ENCODE measurements around the gene SCG2. TPM values are rescaled to one million over a fixed set of nuclear protein-coding genes. Genes with fewer than 3 reads are reported as not detected.

SCG2 gene
- total RNA-seq, 1 experiment from 2014 or later = 19.8 TPM

GRCh38 chr2:223644136-223644535, 42.0 kb upstream of the SCG2 start:
- Histone ChIP-seq H3K9ac (ENCODE audit: low read length) (no peak overlapping the region), H3K4me2 (ENCODE audit: low read length) (no peak overlapping the region), H4K20me1 (ENCODE audit: insufficient read depth) (no peaks in the 10 kb centered on the region), H3K9me3 (ENCODE audit: control insufficient read depth in 1 of 2, insufficient read depth in 1 of 2, low read depth in 1 of 2, low read length in 2 of 2) (no peaks in the 10 kb centered on the region), H3K27ac (ENCODE audit: low read depth, low read length) (no peak overlapping the region), H3K27me3 (ENCODE audit: insufficient read depth, low read length) (no peaks in the 10 kb centered on the region), H3K9me2 (ENCODE audit: insufficient read depth) (no peaks in the 10 kb centered on the region), H3K4me3 (replicated peaks in 1 of 2; ENCODE audit: low read depth in 1 of 2, low read length in 2 of 2) (no peak overlapping the region), H3K79me2 (ENCODE audit: insufficient read depth, low read length) (no peaks in the 10 kb centered on the region), H3K4me1 (ENCODE audit: control insufficient read depth in 1 of 2, insufficient read depth in 2 of 2, low read length in 2 of 2) (peaks cover 3 to 17% of the 10 kb centered on the region in 2 experiments; a peak in 2 of 4 replicates), H3K36me3 (ENCODE audit: control insufficient read depth in 1 of 2, insufficient read depth in 2 of 2, low read length in 2 of 2) (no peaks in the 10 kb centered on the region; a peak in 1 of 4 replicates), H2AFZ (ENCODE audit: low read depth, low read length, poor library complexity, severe bottlenecking) (no peak overlapping the region)
- intact Hi-C loops (cut with micrococcal nuclease) = no loop called here
- ChIA-PET CTCF (interaction anchor here (1.2 kb wide), 1 partner anchor 155 kb away, joined by 4 read pairs; no protein-coding TSS in a partner anchor), POLR2A (no interaction called here), RAD21 (ENCODE audit: low non-redundant PET in 1 of 2, low total read pairs in 2 of 2, uncharacterized antibody in 2 of 2, unreplicated experiment in 2 of 2) (no interaction called here)
- ATAC-seq (no peak), DNase-seq (ENCODE audit: low read depth, low spot score) (no peak)
- no peak for TF ChIP-seq POLR2A (IDR thresholded peaks at IDR 0.05; ENCODE audit: borderline replicate concordance, extremely low read depth, insufficient read depth, insufficient read length)
- TF ChIP-seq JUND (IDR thresholded peaks at IDR 0.05) = no peak
- TF ChIP-seq EZH2phosphoT487 (IDR thresholded peaks at IDR 0.05; ENCODE audit: borderline replicate concordance) = no peak
- BruUV-seq (replicated peaks) = no TSS peak

GRCh38 chr2:223643309-223643708, 41.1 kb upstream of the SCG2 start:
- no peak overlapping the region for H3K9ac ChIP-seq (ENCODE audit: low read length)
- ChIA-PET RAD21 (ENCODE audit: low non-redundant PET in 1 of 2, low total read pairs in 2 of 2, uncharacterized antibody in 2 of 2, unreplicated experiment in 2 of 2) (no interaction called here), POLR2A (no interaction called here), CTCF (interaction anchor here (1.2 kb wide), 1 partner anchor 156 kb away, joined by 4 read pairs; no protein-coding TSS in a partner anchor)
- H3K4me2 ChIP-seq (ENCODE audit: low read length) = no peak overlapping the region
- intact Hi-C loops (cut with micrococcal nuclease) = no loop called here
- no peak overlapping the region for H2AFZ ChIP-seq (ENCODE audit: low read depth, low read length, poor library complexity, severe bottlenecking)
- no peak for TF ChIP-seq REST (IDR thresholded peaks at IDR 0.05; ENCODE audit: low read depth)
- TF ChIP-seq RAD21 (IDR thresholded peaks at IDR 0.05; ENCODE audit: low read depth) = no peak
- no peak for TF ChIP-seq SRF (IDR thresholded peaks at IDR 0.05; ENCODE audit: low read depth)
- no peak for TF ChIP-seq CEBPB (IDR thresholded peaks at IDR 0.05; ENCODE audit: low read depth)
- no peak for TF ChIP-seq EZH2 (IDR thresholded peaks at IDR 0.05)
- TF ChIP-seq, protein P1, sequence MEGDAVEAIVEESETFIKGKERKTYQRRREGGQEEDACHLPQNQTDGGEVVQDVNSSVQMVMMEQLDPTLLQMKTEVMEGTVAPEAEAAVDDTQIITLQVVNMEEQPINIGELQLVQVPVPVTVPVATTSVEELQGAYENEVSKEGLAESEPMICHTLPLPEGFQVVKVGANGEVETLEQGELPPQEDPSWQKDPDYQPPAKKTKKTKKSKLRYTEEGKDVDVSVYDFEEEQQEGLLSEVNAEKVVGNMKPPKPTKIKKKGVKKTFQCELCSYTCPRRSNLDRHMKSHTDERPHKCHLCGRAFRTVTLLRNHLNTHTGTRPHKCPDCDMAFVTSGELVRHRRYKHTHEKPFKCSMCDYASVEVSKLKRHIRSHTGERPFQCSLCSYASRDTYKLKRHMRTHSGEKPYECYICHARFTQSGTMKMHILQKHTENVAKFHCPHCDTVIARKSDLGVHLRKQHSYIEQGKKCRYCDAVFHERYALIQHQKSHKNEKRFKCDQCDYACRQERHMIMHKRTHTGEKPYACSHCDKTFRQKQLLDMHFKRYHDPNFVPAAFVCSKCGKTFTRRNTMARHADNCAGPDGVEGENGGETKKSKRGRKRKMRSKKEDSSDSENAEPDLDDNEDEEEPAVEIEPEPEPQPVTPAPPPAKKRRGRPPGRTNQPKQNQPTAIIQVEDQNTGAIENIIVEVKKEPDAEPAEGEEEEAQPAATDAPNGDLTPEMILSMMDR (IDR thresholded peaks at IDR 0.05 in 2 of 3, conservative IDR thresholded peaks at IDR 0.05 in 1 of 3; ENCODE audit: borderline replicate concordance in 1 of 3, insufficient read depth in 1 of 3, low read depth in 2 of 3, low read length in 2 of 3) = no peak
- no peak for TF ChIP-seq ZFX (IDR thresholded peaks at IDR 0.05)
- TF ChIP-seq TCF7L2 (IDR thresholded peaks at IDR 0.05; ENCODE audit: borderline replicate concordance, extremely low read depth, insufficient read depth, insufficient read length) = no peak
- no peak for TF ChIP-seq POLR2A (IDR thresholded peaks at IDR 0.05; ENCODE audit: borderline replicate concordance, extremely low read depth, insufficient read depth, insufficient read length)
- TF ChIP-seq JUND (IDR thresholded peaks at IDR 0.05) = no peak
- no peak for TF ChIP-seq POLR2AphosphoS5 (IDR thresholded peaks at IDR 0.05; ENCODE audit: low read depth, low read length)
- TF ChIP-seq EGR1 (IDR thresholded peaks at IDR 0.05; ENCODE audit: low read depth) = no peak
- TF ChIP-seq MAX (IDR thresholded peaks at IDR 0.05) = no peak
- BruUV-seq (replicated peaks) = no TSS peak
- H3K36me3 ChIP-seq (ENCODE audit: control insufficient read depth in 1 of 2, insufficient read depth in 2 of 2, low read length in 2 of 2) = peaks cover 0 to 3% of the 10 kb centered on the region in 2 experiments; a peak in 1 of 4 replicates
- H3K79me2 ChIP-seq (ENCODE audit: insufficient read depth, low read length) = no peaks in the 10 kb centered on the region
- H3K27ac ChIP-seq (ENCODE audit: low read depth, low read length) = no peak overlapping the region
- H3K9me3 ChIP-seq (ENCODE audit: control insufficient read depth in 1 of 2, insufficient read depth in 1 of 2, low read depth in 1 of 2, low read length in 2 of 2) = no peaks in the 10 kb centered on the region; a peak in 1 of 4 replicates
- no peaks in the 10 kb centered on the region for H3K9me2 ChIP-seq (ENCODE audit: insufficient read depth)
- H4K20me1 ChIP-seq (ENCODE audit: insufficient read depth) = no peaks in the 10 kb centered on the region
- H3K27me3 ChIP-seq (ENCODE audit: insufficient read depth, low read length) = no peaks in the 10 kb centered on the region
- peaks cover 3 to 17% of the 10 kb centered on the region in 2 experiments; a peak in 2 of 4 replicates for H3K4me1 ChIP-seq (ENCODE audit: control insufficient read depth in 1 of 2, insufficient read depth in 2 of 2, low read length in 2 of 2)
- DNase-seq (ENCODE audit: low read depth, low spot score) (no peak), ATAC-seq (no peak)
- no peak overlapping the region for H3K4me3 ChIP-seq (replicated peaks in 1 of 2; ENCODE audit: low read depth in 1 of 2, low read length in 2 of 2)
